Measurements from ENCODE around the gene PTPN11.

The PTPN11 gene

GRCh38 chr12:112543751-112544150 is 125.0 kb downstream of the PTPN11 start:
- TF ChIP-seq CTCF (IDR thresholded peaks at IDR 0.05; ENCODE audit: low read depth, low read length, missing control alignments): no peak

GRCh38 chr12:112546339-112546738 is 127.6 kb downstream of the PTPN11 start:
- TF ChIP-seq CTCF (IDR thresholded peaks at IDR 0.05; ENCODE audit: low read depth, low read length, missing control alignments): no peak
- no peak overlapping the region for H3K4me3 ChIP-seq (ENCODE audit: low read depth, low read length)
- DNase-seq (ENCODE audit: low read depth): no peak

More at GRCh38 chr12:112543751-112544150, 125.0 kb downstream of the PTPN11 start:
- no peak overlapping the region for H3K4me3 ChIP-seq (ENCODE audit: low read depth, low read length)
- DNase-seq (ENCODE audit: low read depth): no peak

- TF ChIP-seq CTCF (IDR thresholded peaks at IDR 0.05; ENCODE audit: low read depth, low read length, missing control alignments): no peak
- no peak for DNase-seq (ENCODE audit: low read depth)
- no peak overlapping the region for H3K4me3 ChIP-seq (ENCODE audit: low read depth, low read length)
These were observed 128.2 kb downstream of the PTPN11 start for GRCh38 chr12:112546996-112547395.

- DNase-seq (ENCODE audit: low read depth): no peak
- TF ChIP-seq CTCF (IDR thresholded peaks at IDR 0.05; ENCODE audit: low read depth, low read length, missing control alignments): no peak
- H3K4me3 ChIP-seq (ENCODE audit: low read depth, low read length): no peak overlapping the region
These were observed 130.3 kb downstream of the PTPN11 start for GRCh38 chr12:112549031-112549430.

- H3K4me3 ChIP-seq (ENCODE audit: low read depth, low read length): no peak overlapping the region
- no peak for DNase-seq (ENCODE audit: low read depth)
- TF ChIP-seq CTCF (IDR thresholded peaks at IDR 0.05; ENCODE audit: low read depth, low read length, missing control alignments): no peak
These were observed 132.9 kb downstream of the PTPN11 start for GRCh38 chr12:112551681-112552080.

- TF ChIP-seq CTCF (IDR thresholded peaks at IDR 0.05; ENCODE audit: low read depth, low read length, missing control alignments): peak; percentile 14
These were observed 137.0 kb downstream of the PTPN11 start for GRCh38 chr12:112555621-112556233.

GRCh38 chr12:112557951-112558630 is 139.3 kb downstream of the PTPN11 start:
- TF ChIP-seq CTCF (IDR thresholded peaks at IDR 0.05; ENCODE audit: low read depth, low read length, missing control alignments): no peak
- DNase-seq (ENCODE audit: low read depth): no peak
- no peak overlapping the region for H3K4me3 ChIP-seq (ENCODE audit: low read depth, low read length)

More at GRCh38 chr12:112555621-112556233, 137.0 kb downstream of the PTPN11 start:
- H3K4me3 ChIP-seq (ENCODE audit: low read depth, low read length): no peak overlapping the region
- DNase-seq (ENCODE audit: low read depth): no peak

All from GM12864 (cell line).